Progenitor cell of endocrine pancreas (in vitro differentiated cells): ENCODE measurements around the gene A4GALT. TPM values are rescaled to one million over a fixed set of nuclear protein-coding genes. Genes with fewer than 3 reads are reported as not detected.

Source experiments
- DNase-seq: peaks from one replicate; pipeline ENCODE4 v3.0.0; 2021; ENCODE audit warnings: low spot score; ENCODE audit not compliant: unreplicated experiment
- H3K27ac Mint-ChIP-seq: 2 replicates; pipeline ENCODE4 v1.8.0; 2021; ENCODE audit warnings: mild to moderate bottlenecking, moderate library complexity, mixed read lengths
- H3K27me3 Mint-ChIP-seq: 2 replicates; pipeline ENCODE4 v1.8.0; 2021; ENCODE audit warnings: mixed read lengths
- H3K36me3 Mint-ChIP-seq: 2 replicates; pipeline ENCODE4 v1.8.0; 2022; ENCODE audit warnings: mixed read lengths; ENCODE audit not compliant: insufficient read depth
- H3K4me1 Mint-ChIP-seq: 2 replicates; pipeline ENCODE4 v1.8.0; 2021; ENCODE audit warnings: low read depth, mixed read lengths
- H3K4me3 Mint-ChIP-seq: 2 replicates; pipeline ENCODE4 v1.8.0; 2021; ENCODE audit warnings: low read depth, mild to moderate bottlenecking, moderate library complexity, mixed read lengths
- H3K9me3 Mint-ChIP-seq: 2 replicates; pipeline ENCODE4 v1.8.0; 2021; ENCODE audit warnings: low read depth, mixed read lengths
- CTCF ChIP-seq: fragments of 200-600 bp; sonication (generic); IDR thresholded peaks from one replicate; pipeline ENCODE4 v1.5.0; 2021; ENCODE audit warnings: antibody characterized with exemption, mild to moderate bottlenecking; ENCODE audit not compliant: unreplicated experiment
- total RNA-seq: library from RNA; stranded (reverse); gene quantifications from 2 replicates; pipeline ENCODE4 v1.2.1, GENCODE V29; 2021

The A4GALT gene
- total RNA-seq, 1 donor from 2014 or later, result 1.1 TPM

- DNase-seq, result no peak
- Mint-ChIP-seq H3K27me3 (peaks cover 18% of the 10 kb centered on the region), H3K4me3 (no peak overlapping the region), H3K4me1 (no peaks in the 10 kb centered on the region), H3K27ac (no peak overlapping the region), H3K9me3 (no peaks in the 10 kb centered on the region), H3K36me3 (no peaks in the 10 kb centered on the region)
- no peak for TF ChIP-seq CTCF
Observed at GRCh38 chr22:42664976-42665831, 55.5 kb downstream of the A4GALT start.

DNA sequence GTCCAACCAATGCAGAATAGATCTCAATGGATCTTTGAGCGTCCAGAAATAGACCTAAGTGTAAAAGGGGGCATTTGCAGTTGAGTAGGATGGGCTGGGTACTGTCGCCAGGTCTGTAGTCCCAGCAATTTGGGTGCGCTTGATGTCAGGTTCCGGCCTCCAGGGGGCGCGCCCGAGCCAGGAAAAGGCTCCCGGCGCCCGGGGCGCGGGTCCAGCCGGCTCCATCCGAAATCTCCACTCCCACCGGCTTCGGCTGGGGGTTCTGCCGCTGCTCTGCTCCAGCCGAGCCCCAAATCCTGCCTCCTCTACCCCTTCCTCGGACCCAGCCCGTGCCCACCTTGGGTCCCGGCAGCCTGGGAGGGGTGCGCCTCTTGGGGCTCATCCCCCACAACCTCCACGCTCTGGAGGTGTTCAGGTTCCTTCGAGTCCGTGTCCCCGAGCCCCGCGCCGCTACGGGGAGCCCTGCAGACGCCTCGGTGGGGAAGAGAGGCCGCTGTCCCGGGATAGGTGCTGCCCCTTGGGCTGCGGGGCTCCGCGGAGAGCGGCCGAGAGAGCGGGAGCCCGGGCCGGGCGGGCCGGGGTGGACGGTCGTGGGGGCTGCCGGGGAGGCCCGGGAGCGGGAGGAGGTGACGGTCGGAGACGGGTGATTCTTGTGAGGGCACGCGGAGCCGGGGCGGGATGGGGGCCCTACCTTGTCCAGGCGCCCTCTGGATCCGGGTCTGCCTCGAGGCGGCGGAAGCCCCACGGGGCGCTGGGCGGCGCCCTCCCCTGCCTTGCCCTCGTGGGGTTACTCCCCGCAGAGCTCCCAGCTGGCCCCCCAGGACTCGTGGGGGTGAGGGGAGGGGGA, 58.5 kb downstream of the A4GALT start:
- Mint-ChIP-seq H3K4me3 (peak overlapping the region; percentile 45), H3K9me3 (no peaks in the 10 kb centered on the region), H3K36me3 (no peaks in the 10 kb centered on the region), H3K27me3 (peaks cover 20% of the 10 kb centered on the region), H3K4me1 (no peaks in the 10 kb centered on the region), H3K27ac (no peak overlapping the region)
- peak; percentile 86 for DNase-seq
- TF ChIP-seq CTCF, result peak; percentile 93

DNA sequence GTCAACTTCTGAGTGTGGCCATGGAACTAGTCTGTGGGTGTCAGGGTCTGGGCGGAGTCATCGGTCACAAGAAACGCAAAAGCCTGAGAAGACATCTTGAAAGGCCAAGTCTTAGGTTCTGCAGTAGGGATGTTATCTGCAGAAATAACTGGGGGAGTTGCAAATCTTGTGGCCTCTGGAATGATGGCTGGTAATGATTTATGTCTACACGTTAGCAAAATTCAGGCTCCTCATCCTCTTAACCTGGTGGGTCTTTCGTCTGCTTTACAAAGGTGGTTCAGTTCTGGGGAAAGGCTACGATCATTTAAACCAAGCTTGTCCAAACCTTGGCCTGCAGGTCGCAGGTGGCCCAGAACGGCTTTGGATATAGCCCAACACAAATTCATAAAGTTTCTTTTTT, 64.1 kb downstream of the A4GALT start:
- Mint-ChIP-seq H3K4me3 (no peak overlapping the region), H3K27me3 (peaks cover 2% of the 10 kb centered on the region), H3K36me3 (no peaks in the 10 kb centered on the region), H3K4me1 (peaks cover 13% of the 10 kb centered on the region), H3K27ac (no peak overlapping the region), H3K9me3 (no peaks in the 10 kb centered on the region)
- DNase-seq, result no peak
- TF ChIP-seq CTCF, result no peak

DNA sequence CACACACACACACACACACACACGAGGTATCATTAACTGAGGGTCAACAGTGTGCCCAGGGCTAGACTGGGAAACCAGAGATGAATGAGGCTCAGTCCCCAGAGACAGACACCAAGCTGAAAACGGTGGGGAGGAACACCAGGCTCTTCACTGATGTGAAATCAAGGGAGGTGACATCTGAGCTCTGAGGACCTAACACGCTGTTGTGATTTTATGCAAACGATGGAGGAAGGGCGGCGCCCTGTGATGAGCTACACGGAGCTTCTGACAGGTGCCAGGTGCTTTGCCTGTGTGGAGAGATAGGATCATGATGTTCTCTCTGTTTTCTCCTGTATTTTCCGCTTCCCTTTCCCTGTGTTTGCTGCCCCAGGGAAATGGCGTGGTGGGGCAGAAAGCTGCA, 65.0 kb downstream of the A4GALT start:
- no peak for DNase-seq
- H3K27me3 Mint-ChIP-seq, result peaks cover 2% of the 10 kb centered on the region
- H3K9me3 Mint-ChIP-seq, result no peaks in the 10 kb centered on the region
- no peak for TF ChIP-seq CTCF
- no peak overlapping the region for H3K27ac Mint-ChIP-seq
- peaks cover 13% of the 10 kb centered on the region for H3K4me1 Mint-ChIP-seq
- no peaks in the 10 kb centered on the region for H3K36me3 Mint-ChIP-seq
- H3K4me3 Mint-ChIP-seq, result no peak overlapping the region

DNA sequence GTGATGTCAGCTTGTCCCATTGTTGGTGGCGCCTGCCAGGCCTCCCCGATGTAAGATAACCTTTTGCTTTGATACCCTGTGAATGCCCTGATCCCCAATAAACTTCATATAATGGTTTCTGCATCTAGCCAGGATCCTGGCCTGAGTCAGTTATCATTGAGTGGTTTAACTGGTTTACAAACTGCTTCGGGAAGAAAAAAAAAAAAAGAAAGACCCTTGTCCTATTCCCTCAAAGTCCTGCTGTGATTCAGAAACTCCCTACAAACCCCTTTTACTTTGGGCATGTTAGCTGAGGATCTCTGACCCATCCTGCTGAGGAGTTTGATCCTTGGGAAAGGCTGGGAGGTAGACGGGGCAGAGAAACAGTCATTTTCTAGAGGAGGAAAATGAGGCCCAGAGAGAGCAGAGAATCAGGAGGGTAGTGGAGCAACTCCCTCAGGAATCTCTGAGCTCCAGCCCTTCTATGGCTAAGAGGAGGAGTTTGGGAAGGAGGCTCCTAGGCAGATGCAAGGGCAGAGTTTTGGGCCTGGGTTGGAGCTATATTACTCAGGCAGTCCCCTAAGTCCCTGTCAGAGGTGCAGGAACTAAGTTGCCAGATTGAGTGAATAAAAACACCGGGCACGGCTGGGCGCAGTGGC, 66.1 kb downstream of the A4GALT start:
- no peaks in the 10 kb centered on the region for H3K27me3 Mint-ChIP-seq
- H3K9me3 Mint-ChIP-seq, result no peaks in the 10 kb centered on the region

More for the DNA sequence above, 66.1 kb downstream of the A4GALT start:
- no peak overlapping the region for H3K4me3 Mint-ChIP-seq
- peaks cover 13% of the 10 kb centered on the region for H3K4me1 Mint-ChIP-seq
- no peak for DNase-seq
- TF ChIP-seq CTCF, result no peak
- peak overlapping the region; percentile 89 for H3K27ac Mint-ChIP-seq
- H3K36me3 Mint-ChIP-seq, result no peaks in the 10 kb centered on the region
